Vagina (tissue), 2 donors: ENCODE data around the gene SPECC1L. TPM values are rescaled to one million over a fixed set of nuclear protein-coding genes. Genes with fewer than 3 reads are reported as not detected.
"Not testable (repeated sequence)": the region's sequence is repeated elsewhere in the genome, so short reads cannot be mapped to it uniquely, and the experiment has no call there.

Experiments used
- DNase-seq, 2 donors: peaks; one replicate each; pipeline ENCODE4 v3.0.0-alpha.2; 2017; ENCODE audit errors: extremely low spot score in 2 of 2
- H3K27ac ChIP-seq: fragments of 200-600 bp; sonication (generic); one replicate; pipeline ENCODE4 v1.5.1; 2019
- H3K27me3 ChIP-seq: fragments of 200-600 bp; sonication (generic); one replicate; pipeline ENCODE4 v1.5.1; 2019
- H3K36me3 ChIP-seq, 2 donors: fragments of 200-600 bp; sonication (generic); one replicate each; pipeline ENCODE4 v1.5.1; 2017 to 2019
- H3K4me1 ChIP-seq: fragments of 200-600 bp; sonication (generic); one replicate; pipeline ENCODE4 v1.5.1; 2019
- H3K4me3 ChIP-seq, 2 donors: fragments of 200-600 bp; sonication (generic); 1 replicate in 1 of 2; 2 replicates in 1 of 2; pipeline ENCODE4 v1.5.1; 2016 to 2019
- H3K9me3 ChIP-seq: fragments of 200-600 bp; sonication (generic); one replicate; pipeline ENCODE4 v1.5.1; 2019
- POLR2A ChIP-seq, 2 donors: fragments of 450-650 bp; IDR thresholded peaks; one replicate each; pipeline ENCODE4 v1.6.1; 2017; ENCODE audit warnings: antibody characterized with exemption in 2 of 2, mild to moderate bottlenecking in 2 of 2, moderate library complexity in 2 of 2
- POLR2AphosphoS5 ChIP-seq, 2 donors: sonication (generic); formaldehyde crosslinking; IDR thresholded peaks; one replicate each; pipeline ENCODE4 v1.9.0; 2017; ENCODE audit warnings: antibody characterized with exemption in 2 of 2, mild to moderate bottlenecking in 2 of 2, low read depth in 1 of 2; ENCODE audit not compliant: insufficient read depth in 1 of 2
- intact Hi-C: fragments of 100-400 bp; cut with DNase I; formaldehyde crosslinking; loops from one replicate; pipeline ENCODE4 v1.15.1; 2023
- total RNA-seq: library from RNA; depleted of rRNA; stranded (reverse); fragments of >200 nt; gene quantifications from one replicate; pipeline ENCODE4 v1.2.3, GENCODE V29; 2016
- TF ChIP-seq, protein P1 (sequence below), 3 experiments: fragments of 450-650 bp in 2 of 3; fragments of 200-600 bp in 1 of 3; sonication (generic) in 1 of 3; IDR thresholded peaks; one replicate each; pipeline ENCODE4 v1.5.1; 2017 to 2019; ENCODE audit warnings: antibody characterized with exemption in 3 of 3, mild to moderate bottlenecking in 2 of 3, moderate library complexity in 2 of 3

The SPECC1L gene
- total RNA-seq, 1 donor from 2014 or later = 38.8 TPM

- peak; percentile 67 to 90 for TF ChIP-seq POLR2AphosphoS5 (IDR thresholded peaks at IDR 0.05; ENCODE audit: insufficient read depth in 1 of 2, low read depth in 1 of 2)
- TF ChIP-seq POLR2A (IDR thresholded peaks at IDR 0.05) = no peak
- TF ChIP-seq, protein P1, sequence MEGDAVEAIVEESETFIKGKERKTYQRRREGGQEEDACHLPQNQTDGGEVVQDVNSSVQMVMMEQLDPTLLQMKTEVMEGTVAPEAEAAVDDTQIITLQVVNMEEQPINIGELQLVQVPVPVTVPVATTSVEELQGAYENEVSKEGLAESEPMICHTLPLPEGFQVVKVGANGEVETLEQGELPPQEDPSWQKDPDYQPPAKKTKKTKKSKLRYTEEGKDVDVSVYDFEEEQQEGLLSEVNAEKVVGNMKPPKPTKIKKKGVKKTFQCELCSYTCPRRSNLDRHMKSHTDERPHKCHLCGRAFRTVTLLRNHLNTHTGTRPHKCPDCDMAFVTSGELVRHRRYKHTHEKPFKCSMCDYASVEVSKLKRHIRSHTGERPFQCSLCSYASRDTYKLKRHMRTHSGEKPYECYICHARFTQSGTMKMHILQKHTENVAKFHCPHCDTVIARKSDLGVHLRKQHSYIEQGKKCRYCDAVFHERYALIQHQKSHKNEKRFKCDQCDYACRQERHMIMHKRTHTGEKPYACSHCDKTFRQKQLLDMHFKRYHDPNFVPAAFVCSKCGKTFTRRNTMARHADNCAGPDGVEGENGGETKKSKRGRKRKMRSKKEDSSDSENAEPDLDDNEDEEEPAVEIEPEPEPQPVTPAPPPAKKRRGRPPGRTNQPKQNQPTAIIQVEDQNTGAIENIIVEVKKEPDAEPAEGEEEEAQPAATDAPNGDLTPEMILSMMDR (IDR thresholded peaks at IDR 0.05) = peak; percentile 62 to 98 (median 72)
- Histone ChIP-seq H3K4me1 (peaks cover 43% of the 10 kb centered on the region), H3K27ac (peak overlapping the region; percentile 89), H3K27me3 (no peaks in the 10 kb centered on the region), H3K4me3 (peak overlapping the region in 1 of 2 donors; percentile 1), H3K36me3 (no peaks in the 10 kb centered on the region), H3K9me3 (no peaks in the 10 kb centered on the region)
- intact Hi-C loops = loop anchor here (5.0 kb wide), 1 partner anchor 60 kb away; no protein-coding TSS in a partner anchor
- DNase-seq = peak in 1 of 2 donors; percentile 99
Observed at GRCh38 chr22:24247564-24248344, 22.9 kb upstream of the SPECC1L start.

- not testable (repeated sequence) for DNase-seq, H3K36me3 ChIP-seq
Observed at GRCh38 chr22:24248611-24249010, 22.0 kb upstream of the SPECC1L start.

GRCh38 chr22:24249413-24249812, 21.2 kb upstream of the SPECC1L start:
- not testable (repeated sequence) for H3K36me3 ChIP-seq, H3K27me3 ChIP-seq, H3K4me3 ChIP-seq, DNase-seq, H3K9me3 ChIP-seq, H3K27ac ChIP-seq
- H3K4me1 ChIP-seq = peaks cover 28% of the 10 kb centered on the region
- intact Hi-C loops = loop anchor here (5.0 kb wide), 1 partner anchor 62 kb away; no protein-coding TSS in a partner anchor

More at GRCh38 chr22:24248611-24249010, 22.0 kb upstream of the SPECC1L start:
- H3K4me3 ChIP-seq, H3K27ac ChIP-seq, H3K9me3 ChIP-seq, H3K27me3 ChIP-seq: not testable (repeated sequence)
- peaks cover 35% of the 10 kb centered on the region for H3K4me1 ChIP-seq
- intact Hi-C loops = loop anchor here (5.0 kb wide), 1 partner anchor 61 kb away; no protein-coding TSS in a partner anchor

DNA sequence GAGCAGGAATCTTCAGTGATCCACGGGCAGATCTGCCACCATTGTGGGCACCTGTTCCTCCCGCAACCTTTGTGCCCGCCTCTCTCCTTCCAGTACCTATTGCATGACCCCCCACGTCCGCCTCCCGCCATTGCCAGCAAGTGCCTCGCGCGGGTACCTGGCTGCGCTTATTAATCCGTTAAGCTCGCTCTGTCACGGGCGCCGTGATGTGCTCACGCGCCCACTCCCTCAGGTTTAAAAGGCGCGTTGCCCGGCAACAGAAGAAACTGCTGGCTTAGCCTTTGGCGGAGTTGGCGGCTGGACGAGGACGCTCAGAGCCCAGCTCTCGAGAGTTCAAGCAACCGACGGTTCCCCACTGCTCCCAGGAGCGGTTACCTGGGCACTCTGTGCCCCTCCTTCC, 19.3 kb upstream of the SPECC1L start:
- H3K4me3 ChIP-seq, H3K4me1 ChIP-seq, H3K27ac ChIP-seq, intact Hi-C loops, H3K9me3 ChIP-seq, H3K27me3 ChIP-seq, DNase-seq, H3K36me3 ChIP-seq: not testable (repeated sequence)

- H3K36me3 ChIP-seq, H3K27ac ChIP-seq, H3K4me1 ChIP-seq, H3K9me3 ChIP-seq, intact Hi-C loops, H3K27me3 ChIP-seq, H3K4me3 ChIP-seq, DNase-seq: not testable (repeated sequence)
Observed at GRCh38 chr22:24253126-24253525, 17.5 kb upstream of the SPECC1L start.

- H3K27ac ChIP-seq, H3K27me3 ChIP-seq, H3K9me3 ChIP-seq, DNase-seq, H3K36me3 ChIP-seq, H3K4me1 ChIP-seq, H3K4me3 ChIP-seq, intact Hi-C loops: not testable (repeated sequence)
Observed at GRCh38 chr22:24256136-24256535, 14.5 kb upstream of the SPECC1L start.

DNA sequence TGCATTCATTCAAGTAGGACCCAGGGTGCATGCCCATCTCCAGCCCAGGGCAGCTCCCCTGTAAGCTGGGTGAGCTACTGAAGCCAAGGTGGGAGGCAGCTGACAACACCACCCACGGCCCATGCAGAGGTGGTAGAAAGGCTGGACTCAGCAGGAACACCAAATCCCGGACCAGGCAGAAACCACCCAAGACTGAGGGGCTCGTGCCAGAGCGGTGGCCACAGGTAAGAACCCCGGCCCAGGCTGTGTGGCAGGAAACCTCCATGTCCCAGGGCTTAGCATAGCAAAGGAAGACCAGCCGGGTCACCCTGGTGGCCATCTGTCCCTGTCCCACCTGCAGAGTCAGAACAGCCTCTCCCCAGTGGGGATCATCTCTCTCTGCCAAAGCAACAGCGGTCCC, 13.9 kb upstream of the SPECC1L start:
- H3K36me3 ChIP-seq, DNase-seq, intact Hi-C loops, H3K27ac ChIP-seq, H3K4me3 ChIP-seq, H3K4me1 ChIP-seq, H3K9me3 ChIP-seq, H3K27me3 ChIP-seq: not testable (repeated sequence)

GRCh38 chr22:24259459-24259858, 11.2 kb upstream of the SPECC1L start:
- H3K27ac ChIP-seq, H3K27me3 ChIP-seq, DNase-seq, H3K4me1 ChIP-seq, H3K36me3 ChIP-seq, H3K9me3 ChIP-seq, intact Hi-C loops, H3K4me3 ChIP-seq: not testable (repeated sequence)
- TF ChIP-seq, protein P1 (IDR thresholded peaks at IDR 0.05) = peak in 1 of 3 experiments; percentile 70

- H3K27me3 ChIP-seq, H3K4me1 ChIP-seq, H3K27ac ChIP-seq, H3K36me3 ChIP-seq, H3K4me3 ChIP-seq, H3K9me3 ChIP-seq, intact Hi-C loops, DNase-seq: not testable (repeated sequence)
Observed at GRCh38 chr22:24262185-24262749, 8.4 kb upstream of the SPECC1L start.

DNA sequence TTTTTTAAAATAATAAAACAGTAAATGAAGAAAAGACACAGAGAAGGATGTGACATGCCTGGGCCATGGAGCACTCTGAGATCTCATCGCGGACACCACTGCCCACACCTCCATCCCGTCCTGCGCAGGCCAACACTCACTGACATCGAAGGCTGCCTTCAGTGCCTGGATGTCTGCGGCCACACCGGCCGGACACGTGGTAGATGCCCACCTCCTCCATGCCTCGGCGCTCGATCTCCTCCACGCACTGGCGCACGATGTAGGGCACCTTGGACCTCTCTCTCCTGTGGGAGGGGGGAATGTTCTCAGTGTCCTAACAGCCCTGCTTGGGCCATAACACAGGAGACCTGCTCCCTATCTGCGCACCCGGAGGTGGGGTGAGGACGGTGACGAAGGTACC, 7.2 kb upstream of the SPECC1L start:
- H3K4me3 ChIP-seq, H3K4me1 ChIP-seq, intact Hi-C loops, DNase-seq, H3K9me3 ChIP-seq, H3K36me3 ChIP-seq, H3K27ac ChIP-seq, H3K27me3 ChIP-seq: not testable (repeated sequence)

DNA sequence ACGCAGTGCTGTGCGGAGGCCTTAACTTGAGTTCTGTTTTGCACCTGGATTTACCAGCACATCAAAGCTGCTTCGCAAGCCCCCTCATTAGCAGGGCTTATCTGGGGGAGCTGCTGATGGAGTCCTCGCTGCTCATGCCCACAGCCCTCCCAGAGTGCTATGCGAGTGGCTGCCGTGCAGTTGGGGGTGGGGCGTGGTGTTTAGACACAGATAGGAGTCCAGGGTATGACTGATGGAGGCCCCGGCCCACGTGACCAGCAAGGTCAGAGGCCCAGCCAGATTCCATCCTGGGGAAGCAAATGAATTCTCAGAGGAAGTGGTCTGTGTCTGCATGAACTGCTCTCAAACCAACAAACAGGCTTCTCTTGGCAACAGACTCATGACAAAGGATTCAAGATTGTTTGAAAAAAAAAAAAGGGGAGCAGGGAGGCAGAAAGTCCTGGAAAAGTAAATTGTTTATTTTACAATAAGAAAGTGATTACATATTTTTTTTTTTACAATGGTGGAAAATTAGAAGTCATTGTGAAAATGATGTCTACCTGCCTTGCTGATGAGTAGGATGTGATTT, 6.2 kb upstream of the SPECC1L start:
- H3K4me1 ChIP-seq, H3K4me3 ChIP-seq, H3K36me3 ChIP-seq, H3K27me3 ChIP-seq, H3K27ac ChIP-seq, DNase-seq, intact Hi-C loops, H3K9me3 ChIP-seq: not testable (repeated sequence)
